OCI-LY1 (cell line): ENCODE results near the gene POU6F2.

Source experiments
- H2AFZ ChIP-seq: fragments of 200-600 bp; sonication (generic), shearing (Covaris generic); 2 replicates; pipeline ENCODE4 v1.6.0; 2014; ENCODE audit warnings: antibody characterized with exemption, mild to moderate bottlenecking, low read length
- H3F3A ChIP-seq: fragments of 200-600 bp; sonication (generic), shearing (Covaris generic); 2 replicates; pipeline ENCODE4 v1.6.0; 2014; ENCODE audit warnings: mild to moderate bottlenecking, antibody characterized with exemption, low read length, moderate library complexity; ENCODE audit not compliant: insufficient read depth
- H3K27ac ChIP-seq: fragments of 200-600 bp; sonication (generic); 2 replicates; pipeline ENCODE4 v1.5.1; 2014; ENCODE audit warnings: low read length, mixed run types, mild to moderate bottlenecking, low read depth; ENCODE audit not compliant: poor library complexity, severe bottlenecking
- H3K27me3 ChIP-seq: fragments of 200-600 bp; sonication (generic); 2 replicates; pipeline ENCODE4 v1.6.0; 2014; ENCODE audit warnings: antibody characterized with exemption, mild to moderate bottlenecking, low read length, moderate library complexity; ENCODE audit not compliant: insufficient read depth
- H3K36me3 ChIP-seq: fragments of 200-600 bp; sonication (generic); 2 replicates; pipeline ENCODE4 v1.6.1; 2014; ENCODE audit warnings: mild to moderate bottlenecking, antibody characterized with exemption, low read length, moderate library complexity, mixed read lengths; ENCODE audit not compliant: insufficient read depth
- H3K4me1 ChIP-seq: fragments of 200-600 bp; sonication (generic); 2 replicates; pipeline ENCODE4 v1.5.1; 2014; ENCODE audit warnings: mild to moderate bottlenecking, low read length, moderate library complexity; ENCODE audit not compliant: insufficient read depth, severe bottlenecking
- H3K4me2 ChIP-seq: fragments of 200-600 bp; sonication (generic), shearing (Covaris generic); 2 replicates; pipeline ENCODE4 v1.6.1; 2014; ENCODE audit warnings: low read length
- H3K4me3 ChIP-seq: fragments of 200-600 bp; sonication (generic); 2 replicates; pipeline ENCODE4 v1.5.1; 2014; ENCODE audit warnings: low read length, low read depth, mild to moderate bottlenecking, mixed read lengths; ENCODE audit not compliant: poor library complexity, severe bottlenecking
- H3K79me2 ChIP-seq: fragments of 200-600 bp; shearing (Covaris generic); 2 replicates; pipeline ENCODE4 v1.6.1; 2016; ENCODE audit warnings: mixed run types, low read length, mixed read lengths; ENCODE audit not compliant: insufficient read depth
- H3K9ac ChIP-seq: fragments of 200-600 bp; sonication (generic), shearing (Covaris generic); 2 replicates; pipeline ENCODE4 v1.6.1; 2014; ENCODE audit warnings: mild to moderate bottlenecking, low read length, mixed read lengths
- H3K9me2 ChIP-seq: fragments of 200-600 bp; sonication (generic), shearing (Covaris generic); 2 replicates; pipeline ENCODE4 v1.6.1; 2014; ENCODE audit warnings: low read depth, mild to moderate bottlenecking, low read length, mixed read lengths
- H3K9me3 ChIP-seq: fragments of 200-600 bp; shearing (Covaris generic); 2 replicates; pipeline ENCODE4 v1.6.1; 2014; ENCODE audit warnings: low read length, mixed read lengths
- H4K20me1 ChIP-seq: fragments of 200-600 bp; sonication (generic), shearing (Covaris generic); 2 replicates; pipeline ENCODE4 v1.6.0; 2016; ENCODE audit warnings: mild to moderate bottlenecking, low read length; ENCODE audit not compliant: insufficient read depth
- EZH2 ChIP-seq: fragments of 200-600 bp; sonication (generic), shearing (Covaris generic); IDR thresholded peaks from 2 replicates; pipeline ENCODE4 v1.8.0; 2017; ENCODE audit warnings: borderline replicate concordance, mixed run types, mild to moderate bottlenecking, antibody characterized with exemption, low read length, moderate library complexity, mixed read lengths
- TF ChIP-seq, protein P1 (sequence below): fragments of 200-600 bp; sonication (generic), shearing (Covaris generic); IDR thresholded peaks from 2 replicates; pipeline ENCODE4 v1.5.1; 2017; ENCODE audit warnings: mild to moderate bottlenecking, antibody characterized with exemption, low read length, moderate library complexity, mixed read lengths

The POU6F2 gene

DNA sequence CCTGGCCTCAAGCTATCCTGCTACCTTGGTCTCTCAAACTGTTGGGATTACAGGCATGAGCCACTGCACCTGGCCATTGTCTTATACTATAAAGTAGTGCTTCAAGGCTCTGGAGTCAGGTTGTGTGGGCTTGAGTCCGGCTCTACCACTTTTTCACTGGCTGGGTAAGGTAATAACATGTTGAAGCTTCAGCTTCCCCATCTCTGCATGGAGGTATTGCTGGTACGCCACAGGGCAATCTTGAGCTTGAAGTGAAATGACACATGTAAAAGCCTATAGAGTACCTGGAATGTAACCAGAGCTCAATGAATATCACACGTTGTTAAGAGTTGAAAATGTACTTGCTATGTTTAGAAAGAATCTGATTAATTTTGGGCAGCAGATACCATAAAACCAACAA, 120.8 kb downstream of the POU6F2 start:
- Histone ChIP-seq H3K4me3 (no peak overlapping the region), H2AFZ (no peak overlapping the region), H3K9me2 (no peaks in the 10 kb centered on the region), H3K4me2 (no peak overlapping the region), H3K79me2 (no peaks in the 10 kb centered on the region), H3K9me3 (no peaks in the 10 kb centered on the region), H3K27me3 (no peaks in the 10 kb centered on the region), H3K4me1 (no peaks in the 10 kb centered on the region), H3K27ac (no peak overlapping the region), H3K36me3 (no peaks in the 10 kb centered on the region), H3K9ac (no peak overlapping the region), H3F3A (no peaks in the 10 kb centered on the region), H4K20me1 (no peaks in the 10 kb centered on the region)
- no peak for TF ChIP-seq EZH2
- TF ChIP-seq, protein P1, sequence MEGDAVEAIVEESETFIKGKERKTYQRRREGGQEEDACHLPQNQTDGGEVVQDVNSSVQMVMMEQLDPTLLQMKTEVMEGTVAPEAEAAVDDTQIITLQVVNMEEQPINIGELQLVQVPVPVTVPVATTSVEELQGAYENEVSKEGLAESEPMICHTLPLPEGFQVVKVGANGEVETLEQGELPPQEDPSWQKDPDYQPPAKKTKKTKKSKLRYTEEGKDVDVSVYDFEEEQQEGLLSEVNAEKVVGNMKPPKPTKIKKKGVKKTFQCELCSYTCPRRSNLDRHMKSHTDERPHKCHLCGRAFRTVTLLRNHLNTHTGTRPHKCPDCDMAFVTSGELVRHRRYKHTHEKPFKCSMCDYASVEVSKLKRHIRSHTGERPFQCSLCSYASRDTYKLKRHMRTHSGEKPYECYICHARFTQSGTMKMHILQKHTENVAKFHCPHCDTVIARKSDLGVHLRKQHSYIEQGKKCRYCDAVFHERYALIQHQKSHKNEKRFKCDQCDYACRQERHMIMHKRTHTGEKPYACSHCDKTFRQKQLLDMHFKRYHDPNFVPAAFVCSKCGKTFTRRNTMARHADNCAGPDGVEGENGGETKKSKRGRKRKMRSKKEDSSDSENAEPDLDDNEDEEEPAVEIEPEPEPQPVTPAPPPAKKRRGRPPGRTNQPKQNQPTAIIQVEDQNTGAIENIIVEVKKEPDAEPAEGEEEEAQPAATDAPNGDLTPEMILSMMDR = no peak

DNA sequence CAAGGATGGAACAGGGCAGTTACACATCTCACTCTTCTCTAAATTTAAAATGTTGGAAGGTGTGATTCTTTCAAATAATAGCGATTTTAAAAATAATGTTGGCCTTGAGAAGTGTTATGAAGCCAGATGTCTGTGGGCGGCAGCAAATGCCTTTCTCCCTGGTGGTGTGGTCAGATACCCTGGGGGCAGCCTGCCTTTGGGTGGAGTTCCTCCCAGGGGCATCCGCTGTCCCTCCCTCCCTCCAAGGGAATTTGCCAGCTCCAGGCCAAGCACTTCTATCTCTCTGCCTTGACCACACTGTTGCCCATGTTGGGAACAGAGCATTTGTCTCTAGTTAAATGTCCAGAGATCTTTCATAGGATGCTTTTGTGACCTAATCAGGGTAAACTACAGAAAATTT, 121.4 kb downstream of the POU6F2 start:
- Histone ChIP-seq H2AFZ (no peak overlapping the region), H3K9me3 (no peaks in the 10 kb centered on the region), H3K79me2 (no peaks in the 10 kb centered on the region)

DNA sequence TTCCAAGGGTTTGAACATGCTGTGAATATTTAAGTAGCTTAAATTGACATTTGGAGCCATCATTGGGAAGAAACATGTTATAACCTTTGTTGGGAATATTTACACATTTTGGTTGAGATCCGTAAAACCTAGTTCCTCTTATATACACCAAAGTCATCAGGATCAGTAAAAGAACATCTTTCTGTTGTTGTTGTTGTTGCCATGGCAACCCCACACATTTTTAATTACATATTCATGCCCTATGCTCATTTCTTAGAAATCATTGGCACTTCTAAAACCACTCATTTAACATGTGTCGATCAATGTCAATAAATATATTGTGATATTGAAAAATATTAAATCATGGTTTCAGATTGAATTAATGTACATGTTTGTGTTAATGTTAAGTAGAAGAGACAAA, 122.6 kb downstream of the POU6F2 start:
- no peak overlapping the region for H3K4me2 ChIP-seq

More for the DNA sequence above, 121.4 kb downstream of the POU6F2 start:
- TF ChIP-seq, protein P1 = no peak
- TF ChIP-seq EZH2 = no peak
- H3K36me3 ChIP-seq = no peaks in the 10 kb centered on the region
- no peaks in the 10 kb centered on the region for H3K27me3 ChIP-seq
- H3F3A ChIP-seq = no peaks in the 10 kb centered on the region
- H3K4me2 ChIP-seq = no peak overlapping the region
- no peak overlapping the region for H3K4me3 ChIP-seq
- H3K4me1 ChIP-seq = no peaks in the 10 kb centered on the region
- no peak overlapping the region for H3K9ac ChIP-seq
- H3K27ac ChIP-seq = no peak overlapping the region
- H3K9me2 ChIP-seq = no peaks in the 10 kb centered on the region
- no peaks in the 10 kb centered on the region for H4K20me1 ChIP-seq

More for the DNA sequence above, 122.6 kb downstream of the POU6F2 start:
- no peaks in the 10 kb centered on the region for H3K36me3 ChIP-seq
- H2AFZ ChIP-seq = no peak overlapping the region
- no peaks in the 10 kb centered on the region for H3K9me2 ChIP-seq
- no peaks in the 10 kb centered on the region for H3K27me3 ChIP-seq
- H3K9me3 ChIP-seq = no peaks in the 10 kb centered on the region
- no peaks in the 10 kb centered on the region for H4K20me1 ChIP-seq
- no peak overlapping the region for H3K27ac ChIP-seq
- H3K79me2 ChIP-seq = no peaks in the 10 kb centered on the region
- H3F3A ChIP-seq = no peaks in the 10 kb centered on the region
- no peaks in the 10 kb centered on the region for H3K4me1 ChIP-seq
- TF ChIP-seq EZH2 = no peak
- TF ChIP-seq, protein P1 = no peak
- no peak overlapping the region for H3K4me3 ChIP-seq
- H3K9ac ChIP-seq = no peak overlapping the region
